Kasumi-1 (cell line): Measurements from ENCODE around the gene PACSIN1.
"Not testable (repeated sequence)": the region's sequence is repeated elsewhere in the genome, so short reads cannot be mapped to it uniquely, and the experiment has no call there.

Experiments
- DNase-seq, 2 experiments: peaks; one replicate each; lab custom pipeline; 2025; lab: John Stamatoyannopoulos, UW

PACSIN1 gene

DNA sequence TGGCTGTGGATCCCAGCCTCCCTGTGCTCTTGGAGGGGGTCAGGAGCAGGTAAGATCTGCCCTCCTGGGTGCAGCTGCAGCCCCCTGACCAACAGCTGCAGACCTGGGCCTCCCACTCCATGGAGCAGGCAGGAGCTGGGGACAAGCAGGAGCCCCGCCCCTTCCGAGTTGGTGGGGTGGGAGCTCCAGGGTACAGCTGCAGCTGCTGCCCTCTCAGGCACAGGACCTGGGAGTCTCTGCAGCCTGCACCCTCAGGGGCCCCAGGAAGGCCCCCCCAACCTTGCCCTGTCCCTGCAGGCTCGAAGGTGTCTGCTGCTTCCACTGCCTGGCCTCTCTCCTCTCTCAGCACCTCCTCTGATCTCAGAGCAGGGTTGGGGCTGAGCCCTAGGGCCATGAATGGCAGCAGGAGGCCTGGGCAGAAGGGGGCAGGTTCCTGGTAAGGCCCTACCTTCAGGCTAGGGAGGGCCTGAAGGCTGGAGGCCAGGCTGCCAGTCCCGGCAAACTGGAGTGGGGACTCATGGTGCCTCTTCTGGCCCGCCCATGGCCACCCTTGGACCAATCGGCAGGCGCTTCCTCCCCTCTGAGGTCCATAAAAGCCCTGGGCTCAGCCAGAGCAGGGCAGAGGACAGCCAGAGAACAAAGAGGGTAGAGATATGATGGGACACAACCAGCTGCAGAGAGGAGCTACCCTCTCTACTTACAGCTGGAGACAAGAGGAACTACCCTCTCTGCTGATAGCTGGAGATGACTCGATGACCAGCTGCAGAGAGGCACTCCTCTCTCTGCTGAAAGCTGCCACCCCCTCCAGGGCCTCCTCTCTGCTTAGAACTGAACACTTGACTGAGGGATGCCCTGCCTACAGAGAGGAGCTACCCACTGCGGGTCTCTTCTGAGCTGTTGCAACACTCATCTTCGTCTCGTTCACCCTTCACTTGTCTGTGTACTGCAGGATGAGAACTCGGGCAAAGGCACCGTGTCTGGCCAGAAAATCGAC lies 7.8 kb upstream of the PACSIN1 start:
- no peak for DNase-seq

- DNase-seq, result peak; percentile 48 to 71
These were observed 5.8 kb upstream of the PACSIN1 start for GRCh38 chr6:34459899-34460593.

GRCh38 chr6:34460796-34461507 lies 4.9 kb upstream of the PACSIN1 start:
- DNase-seq, result no peak

DNA sequence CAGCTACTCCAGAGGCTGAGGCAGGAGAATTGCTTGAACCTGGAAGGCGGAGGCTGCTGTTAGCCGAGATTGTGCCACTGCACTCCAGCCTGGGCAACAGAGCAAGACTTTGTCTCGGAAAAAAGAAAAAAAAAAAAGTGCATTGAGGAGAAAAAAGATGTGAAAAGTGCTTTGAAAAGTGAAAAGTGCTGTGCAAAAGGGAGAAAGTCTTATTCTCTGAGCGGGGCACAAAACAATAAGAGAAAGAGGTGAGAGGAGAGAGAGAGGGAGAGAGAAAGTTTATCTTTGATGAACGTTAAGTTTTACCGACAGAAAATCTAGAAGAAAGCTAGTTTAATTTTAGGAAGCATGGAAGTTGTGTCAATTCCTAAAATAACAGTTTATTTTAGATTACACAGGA lies 3.9 kb upstream of the PACSIN1 start:
- DNase-seq, result no peak

DNA sequence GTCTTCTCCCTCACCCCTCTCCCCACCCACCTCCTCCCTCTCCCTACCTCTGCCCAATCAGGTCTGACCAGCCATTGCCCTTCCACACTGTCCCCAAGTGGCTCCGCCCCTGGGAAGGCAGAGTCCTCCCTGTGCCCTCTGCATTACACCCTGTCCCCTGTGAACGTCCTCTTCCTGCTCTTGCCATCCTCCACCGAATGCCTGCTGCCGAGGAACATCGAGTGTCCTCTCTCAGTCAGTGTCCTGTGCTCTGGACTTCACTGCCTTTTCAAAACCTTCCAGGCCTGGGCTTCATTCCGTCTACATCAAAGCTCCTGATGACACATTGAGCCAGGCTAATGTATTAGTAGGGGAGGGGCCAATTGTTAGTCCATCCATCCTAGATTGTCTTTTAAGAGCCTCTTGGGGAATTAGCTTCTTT lies 3.3 kb upstream of the PACSIN1 start:
- DNase-seq, result no peak

- no peak for DNase-seq
These were observed 2.6 kb upstream of the PACSIN1 start for GRCh38 chr6:34463299-34463698.

- DNase-seq, result no peak
These were observed 2.0 kb upstream of the PACSIN1 start for GRCh38 chr6:34463849-34464248.

DNA sequence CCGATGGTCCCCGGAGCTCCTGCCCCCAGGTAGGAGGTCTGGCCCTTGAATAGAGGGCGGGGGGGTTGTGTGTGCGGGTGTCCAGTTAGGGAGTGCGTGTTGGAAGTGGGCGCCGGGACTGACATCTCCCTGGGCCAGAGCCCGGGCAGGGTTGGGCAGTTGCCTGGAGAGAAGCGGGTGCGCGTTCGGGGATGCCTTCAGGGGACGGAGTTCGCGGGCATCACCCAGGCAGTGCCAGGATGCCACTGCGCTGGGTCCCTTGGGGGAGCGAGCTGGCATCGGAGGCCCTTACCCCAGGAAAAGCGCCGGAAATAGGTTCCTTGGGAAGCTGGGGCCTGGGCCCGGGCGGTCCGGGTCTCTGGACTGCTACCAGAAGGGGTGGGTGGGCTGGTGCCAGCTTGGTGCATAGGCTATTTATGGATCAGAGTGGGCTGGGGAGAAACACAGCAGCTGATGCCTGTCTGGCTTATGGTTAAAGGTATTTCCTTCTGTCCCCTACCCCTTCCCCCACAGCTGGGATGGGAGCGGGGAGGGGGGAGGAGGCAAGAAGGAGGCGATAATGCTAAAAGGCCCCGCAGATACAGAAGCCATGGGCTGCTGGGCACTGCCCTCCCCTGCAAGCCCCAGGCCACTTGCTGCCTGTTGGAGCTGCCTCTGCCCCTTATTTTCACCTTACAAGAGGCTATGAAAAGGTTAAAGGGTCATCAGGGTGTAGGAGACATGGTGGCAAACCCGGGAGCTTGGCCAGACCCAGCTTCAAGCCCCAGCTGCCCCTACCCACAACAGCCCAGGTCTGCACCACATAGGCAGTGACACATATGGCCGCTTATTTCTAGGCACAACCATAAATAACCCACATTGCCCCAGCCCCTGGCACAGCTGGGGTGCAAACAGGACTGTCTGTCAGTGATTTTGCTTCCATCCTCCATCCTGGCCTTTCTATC lies 638 bp downstream of the PACSIN1 start:
- DNase-seq, result no peak

DNA sequence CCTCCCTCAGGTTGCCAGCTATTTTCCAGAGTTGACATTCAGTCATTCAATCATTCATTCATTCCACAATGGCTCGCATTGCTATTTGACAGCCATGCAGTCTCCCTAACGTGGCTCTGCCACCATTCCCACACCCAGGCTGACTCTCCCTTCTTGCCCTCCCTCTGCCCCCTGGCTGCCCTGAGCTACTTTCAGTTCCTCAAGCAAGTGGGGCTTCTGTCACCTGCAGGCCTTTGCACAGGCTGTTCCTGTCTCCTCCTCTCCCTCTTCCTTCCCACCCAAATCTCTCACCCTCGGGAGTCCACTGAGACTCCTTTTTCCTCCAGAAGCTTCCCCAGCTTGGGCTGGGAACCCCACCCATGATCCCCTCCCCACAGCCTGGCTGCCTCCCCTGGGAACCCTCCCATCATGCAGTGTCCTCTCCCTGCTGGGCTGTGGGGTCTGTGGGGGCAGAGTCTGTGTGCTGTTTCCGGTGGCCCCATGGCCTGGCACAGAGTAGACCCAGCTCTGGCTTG lies 2.6 kb downstream of the PACSIN1 start:
- DNase-seq, result no peak

- DNase-seq, result no peak
These were observed 3.6 kb downstream of the PACSIN1 start for GRCh38 chr6:34469499-34469898.

GRCh38 chr6:34472425-34472824 lies 6.5 kb downstream of the PACSIN1 start:
- no peak for DNase-seq

DNA sequence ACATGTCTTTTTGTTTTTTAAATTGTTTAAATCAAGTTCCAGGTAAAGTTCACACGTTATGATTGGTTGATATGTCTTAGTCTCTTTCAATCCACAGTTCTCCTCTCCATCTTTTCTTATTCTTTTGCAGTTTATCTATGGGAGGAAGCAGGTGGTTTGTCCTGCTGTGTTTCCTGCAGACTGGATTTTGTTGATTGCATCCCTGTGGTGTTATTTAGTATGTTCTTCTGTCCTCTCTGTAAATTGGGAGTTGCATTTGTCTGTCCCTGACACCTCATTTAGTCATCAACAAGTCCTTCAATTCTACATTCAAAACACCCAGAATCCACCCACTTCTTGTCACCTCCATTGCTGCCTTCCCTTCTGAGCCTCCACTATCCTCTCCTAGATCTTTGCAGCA lies 8.1 kb downstream of the PACSIN1 start:
- DNase-seq, result no peak

DNA sequence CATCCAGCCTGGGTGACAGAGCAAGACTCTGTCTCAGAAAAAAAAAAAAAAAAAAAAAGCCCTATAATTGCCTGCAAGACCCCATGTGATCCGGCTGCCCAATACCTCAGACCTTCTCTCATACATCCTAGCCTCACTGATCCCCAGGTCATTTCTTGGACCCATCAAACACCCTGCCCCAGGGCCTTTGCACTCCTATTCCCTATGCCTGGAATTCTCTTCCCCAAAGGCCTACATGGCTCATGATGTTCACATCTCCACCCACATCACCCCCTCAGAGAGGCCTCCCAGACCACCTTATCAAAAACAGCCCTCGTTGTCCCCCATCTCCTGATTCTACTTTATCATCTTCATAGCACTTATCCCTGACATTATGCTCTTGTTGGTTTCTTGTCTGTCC lies 8.9 kb downstream of the PACSIN1 start:
- no peak for DNase-seq

- no peak for DNase-seq
These were observed 9.4 kb downstream of the PACSIN1 start for GRCh38 chr6:34475238-34475682.

DNA sequence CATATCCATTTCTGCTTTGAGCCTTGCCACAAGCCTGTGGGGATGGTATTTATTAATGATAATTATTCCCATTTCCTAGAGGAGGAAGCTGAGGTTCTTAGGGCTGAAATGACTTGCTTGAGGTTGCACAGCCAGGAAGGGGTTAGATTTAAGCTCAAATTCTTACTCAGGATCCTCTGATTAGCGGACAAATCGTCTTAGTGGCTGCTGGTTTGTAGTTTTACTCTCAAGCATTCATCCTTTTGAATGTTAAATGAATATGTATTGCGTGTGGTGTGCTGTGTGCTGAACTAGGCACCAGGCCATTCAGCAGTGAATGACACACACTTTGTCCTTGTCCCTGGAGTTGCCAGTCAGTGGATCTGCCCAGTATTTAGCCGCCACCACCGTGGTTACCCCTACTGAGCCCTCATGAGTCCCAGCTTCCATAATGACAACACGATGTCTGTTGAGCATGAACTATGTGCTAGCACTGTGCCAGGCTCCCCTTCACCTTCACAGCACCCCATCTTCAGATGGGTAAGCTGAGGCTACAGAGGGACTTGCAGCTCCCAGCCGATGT lies 10.0 kb downstream of the PACSIN1 start:
- DNase-seq, result no peak

GRCh38 chr6:34476447-34476846 lies 10.6 kb downstream of the PACSIN1 start:
- no peak for DNase-seq

GRCh38 chr6:34476921-34477320 lies 11.0 kb downstream of the PACSIN1 start:
- DNase-seq, result no peak

- no peak for DNase-seq
These were observed 12.9 kb downstream of the PACSIN1 start for GRCh38 chr6:34478796-34479195.

DNA sequence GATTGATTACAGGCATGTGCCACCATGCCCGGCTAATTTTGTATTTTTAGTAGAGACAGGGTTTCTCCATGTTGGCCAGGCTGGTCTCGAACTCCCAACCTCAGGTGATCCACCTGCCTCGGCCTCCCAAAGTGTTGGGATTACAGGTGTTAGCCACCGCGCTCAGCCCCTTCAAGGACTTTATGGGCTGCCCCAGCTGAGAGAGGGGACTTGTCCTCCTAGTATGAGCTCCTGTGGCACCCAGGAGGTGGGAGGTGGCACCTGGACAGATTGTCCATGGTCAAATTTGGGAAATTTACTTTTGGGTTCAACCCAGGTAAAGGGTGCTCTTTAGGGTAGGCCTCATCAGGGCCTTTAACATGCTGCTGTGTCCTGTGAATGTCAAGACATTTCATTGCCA lies 17.9 kb downstream of the PACSIN1 start:
- DNase-seq, result not testable (repeated sequence)

DNA sequence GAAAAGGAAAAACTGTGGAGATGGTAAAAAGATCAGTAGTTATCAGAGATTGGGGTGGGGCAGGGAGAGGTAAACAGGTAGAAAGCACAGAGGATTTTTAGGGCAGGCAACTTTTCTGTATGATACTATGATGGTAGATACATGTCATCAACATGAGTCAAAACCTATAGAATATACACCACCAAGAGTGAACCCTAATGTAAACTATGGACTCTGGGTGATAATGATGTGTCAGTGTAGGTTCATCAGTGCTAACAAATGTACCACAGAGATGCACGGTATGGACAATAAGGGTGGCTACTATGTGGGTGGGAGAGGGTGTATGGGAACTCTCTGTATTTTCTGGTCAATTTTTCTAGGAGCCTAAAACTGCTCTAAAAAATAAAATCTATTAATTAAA lies 18.5 kb downstream of the PACSIN1 start:
- no peak for DNase-seq

DNA sequence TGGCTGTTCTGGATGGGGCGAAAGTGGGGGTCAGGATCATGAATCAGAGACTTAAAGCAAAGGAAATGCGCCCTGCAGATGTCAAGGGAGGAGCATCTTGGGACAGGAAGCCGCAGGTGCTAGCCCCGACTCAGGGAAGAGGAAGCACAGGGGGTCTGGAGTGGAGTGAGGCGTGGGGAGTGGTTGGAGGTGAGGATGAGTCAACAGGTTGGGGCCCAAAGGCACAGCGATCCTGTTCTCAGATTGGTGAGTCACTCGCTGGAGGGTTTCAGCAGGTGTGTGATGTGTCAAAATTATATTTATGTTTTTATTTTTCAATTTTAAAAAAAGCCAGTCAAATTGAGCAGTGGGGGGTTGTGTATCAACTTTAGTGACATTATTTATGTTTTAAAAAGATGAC lies 19.0 kb downstream of the PACSIN1 start:
- no peak for DNase-seq
